NT2/D1 (cell line): Measurements from ENCODE around the gene PRKN.

ENCODE experiments used
- SUZ12 ChIP-seq: IDR thresholded peaks from 2 replicates; pipeline ENCODE4 v1.6.1; 2011; ENCODE audit not compliant: insufficient read length, insufficient read depth; ENCODE audit errors: extremely low read depth
- YY1 ChIP-seq: IDR thresholded peaks from 2 replicates; pipeline ENCODE4 v1.6.1; 2011; ENCODE audit not compliant: insufficient read length, insufficient read depth

DNA sequence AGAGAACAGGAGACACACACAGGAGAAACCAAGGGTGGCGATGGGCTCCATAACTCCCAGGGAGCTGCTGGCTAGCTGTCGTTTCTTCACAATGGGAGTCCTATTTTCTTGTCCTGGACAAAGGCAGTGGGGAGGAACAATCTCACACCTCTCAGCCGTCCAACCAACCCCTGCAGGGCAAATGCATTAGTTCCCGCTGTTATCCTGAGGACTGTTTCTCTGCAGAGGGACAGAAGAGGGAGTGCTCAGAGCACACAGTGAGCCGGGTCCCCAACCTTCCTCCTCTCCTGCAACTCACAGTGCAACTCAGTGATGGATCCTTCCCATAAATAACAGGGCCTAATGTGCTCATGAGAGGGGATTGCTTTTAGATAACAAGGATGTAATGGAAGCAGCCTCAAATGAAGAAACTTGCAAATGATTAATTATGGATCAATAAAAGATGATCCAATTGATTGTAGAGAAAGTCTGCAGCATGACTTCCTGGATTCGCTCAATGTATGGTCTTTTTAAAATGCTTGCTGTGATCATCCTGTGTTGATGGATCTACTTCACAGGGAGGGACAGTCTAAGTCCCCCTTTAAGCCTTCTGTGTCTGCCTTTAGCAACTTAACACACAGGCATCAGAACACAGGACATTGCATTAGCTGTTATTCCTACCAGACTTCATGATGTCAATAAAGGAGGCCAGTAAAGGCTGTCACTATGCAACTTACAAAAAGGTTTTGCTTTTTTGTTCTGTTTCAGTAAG is 1000.3 kb downstream of the PRKN start:
- TF ChIP-seq YY1: no peak
- TF ChIP-seq SUZ12: no peak
